ENCODE measurements around the gene PORCN.

PORCN gene

GRCh38 chrX:48508400-48509244, at the start of gene PORCN:
TSS of gene PORCN (plus strand) at chrX:48508992. CDS start at chrX:48509821, 829 bp downstream.
- DNase-seq (ENCODE audit: low read depth): peak; percentile 44

- DNase-seq (ENCODE audit: low read depth): no peak
Observed at GRCh38 chrX:48459483-48459882, 49.3 kb upstream of the PORCN start.

- DNase-seq (ENCODE audit: low read depth): no peak
Observed at GRCh38 chrX:48460031-48460430, 48.8 kb upstream of the PORCN start.

GRCh38 chrX:48460606-48461005, 48.2 kb upstream of the PORCN start:
- DNase-seq (ENCODE audit: low read depth): no peak

DNA sequence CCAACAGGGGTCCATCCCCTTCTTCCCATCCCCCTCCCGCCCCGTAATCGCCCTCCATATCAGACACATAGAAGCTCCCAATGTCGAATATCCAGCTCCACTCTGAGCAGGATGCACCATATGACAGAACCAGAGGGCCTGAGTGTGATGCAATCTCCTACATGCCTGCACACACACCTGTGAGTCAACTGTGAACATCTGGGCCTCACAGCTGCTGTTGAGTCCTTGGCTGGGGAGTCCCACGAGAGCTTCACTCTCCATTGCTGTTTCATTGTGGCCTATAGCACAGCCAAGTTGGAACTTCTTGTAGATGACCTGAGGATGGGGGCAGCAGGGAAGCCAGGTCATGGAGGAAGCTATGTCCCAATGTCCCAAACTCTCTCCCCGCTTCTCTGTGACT, 47.0 kb upstream of the PORCN start:
- no peak for DNase-seq (ENCODE audit: low read depth)

DNA sequence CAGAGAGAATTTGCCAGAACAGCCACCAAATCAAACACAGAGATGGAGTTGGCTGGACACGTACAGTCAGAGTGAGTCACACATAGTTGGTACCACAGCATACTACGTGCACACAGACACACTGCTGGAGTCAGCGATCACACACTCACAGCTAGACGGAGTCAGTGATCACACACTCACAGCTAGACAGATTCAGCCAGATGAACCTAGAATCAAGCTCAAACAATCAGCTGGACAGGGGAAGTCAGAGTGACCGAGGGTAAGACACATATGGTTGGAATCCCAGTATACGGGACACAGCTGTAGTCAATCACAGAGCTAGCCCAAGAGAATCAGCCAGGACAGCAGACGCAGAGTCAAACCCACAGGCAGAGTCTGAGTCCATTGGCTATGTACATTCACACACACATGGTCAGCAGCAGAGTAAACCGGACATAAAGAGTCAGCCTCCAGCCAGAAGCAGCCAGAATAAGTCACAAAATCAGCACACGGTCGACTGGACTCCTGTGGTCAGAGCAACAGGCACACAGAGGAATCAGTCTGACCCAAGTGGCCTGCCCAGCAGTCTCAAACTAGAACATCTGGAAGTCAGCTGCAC, 43.4 kb upstream of the PORCN start:
- no peak for DNase-seq (ENCODE audit: low read depth)

GRCh38 chrX:48466696-48467095, 42.1 kb upstream of the PORCN start:
- no peak for DNase-seq (ENCODE audit: low read depth)

- DNase-seq (ENCODE audit: low read depth): no peak
Observed at GRCh38 chrX:48467281-48467761, 41.5 kb upstream of the PORCN start.

GRCh38 chrX:48468247-48468671, 40.5 kb upstream of the PORCN start:
- no peak for DNase-seq (ENCODE audit: low read depth)

GRCh38 chrX:48468693-48469691, 39.8 kb upstream of the PORCN start:
- DNase-seq (ENCODE audit: low read depth): peak; percentile 12

DNA sequence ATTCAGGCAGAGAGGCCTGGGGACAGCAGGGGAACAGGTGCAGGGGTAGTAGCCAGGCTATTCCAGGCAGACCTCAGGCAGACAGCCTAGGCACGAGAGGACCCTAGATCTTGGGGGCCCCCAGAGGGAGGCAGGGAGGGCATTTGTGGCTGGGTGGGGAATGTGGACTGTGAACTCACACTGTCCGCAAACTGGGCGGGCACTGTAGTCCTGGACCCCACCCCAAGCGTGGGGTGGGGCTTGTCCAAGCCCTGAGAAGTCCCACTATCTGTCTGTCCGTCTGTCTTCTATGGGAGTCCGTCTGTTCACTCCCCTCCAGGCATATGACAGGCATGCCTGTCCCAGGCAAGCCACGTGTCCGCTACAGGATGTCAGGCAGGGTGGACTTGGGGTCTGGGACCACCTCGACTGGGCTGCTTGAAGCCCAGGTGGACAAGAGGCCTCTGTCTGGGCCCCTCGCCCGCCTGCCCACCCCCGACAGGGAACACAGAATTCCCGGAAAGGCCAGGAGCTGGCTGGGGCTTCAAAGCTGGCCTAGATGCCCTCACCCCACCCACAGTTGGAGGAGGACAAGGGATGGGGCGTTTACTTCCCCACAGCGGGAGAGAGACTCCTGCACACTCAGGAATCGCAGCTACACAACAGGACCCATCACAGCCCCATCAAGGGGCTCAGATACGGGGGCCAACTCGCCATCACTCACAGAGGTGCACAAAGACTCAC, 38.5 kb upstream of the PORCN start, which contains the start of gene SLC38A5:
Gene SLC38A5, minus strand, starts transcription at position 151 of the 723 bp plus-strand sequence. CDS start 2,336 bp downstream, outside the sequence.
- DNase-seq (ENCODE audit: low read depth): no peak

- no peak for DNase-seq (ENCODE audit: low read depth)
Observed at GRCh38 chrX:48470833-48471118, 38.0 kb upstream of the PORCN start.

GRCh38 chrX:48471504-48471903, 37.3 kb upstream of the PORCN start:
- DNase-seq (ENCODE audit: low read depth): no peak

DNA sequence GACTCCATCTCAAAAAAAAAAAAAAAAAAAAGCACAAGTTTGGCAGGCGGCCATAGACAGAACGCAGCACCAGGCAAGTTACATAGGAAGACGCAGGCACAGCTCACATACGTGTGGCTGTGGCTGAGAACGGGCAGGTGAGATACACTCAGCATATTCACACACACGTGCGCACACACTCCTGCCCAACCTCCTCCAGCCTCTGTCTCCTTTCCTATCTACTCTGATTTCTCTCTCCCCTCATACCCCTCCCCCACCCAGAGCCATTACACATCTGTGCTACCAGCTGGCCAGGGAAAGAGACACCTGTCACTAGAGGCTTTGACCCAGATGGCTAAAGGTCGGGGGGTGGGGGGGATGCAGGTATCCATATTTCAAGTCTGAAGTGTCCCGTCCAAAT, 36.6 kb upstream of the PORCN start:
- no peak for DNase-seq (ENCODE audit: low read depth)

- DNase-seq (ENCODE audit: low read depth): no peak
Observed at GRCh38 chrX:48472851-48473703, 35.7 kb upstream of the PORCN start.

- DNase-seq (ENCODE audit: low read depth): no peak
Observed at GRCh38 chrX:48473704-48473990, 35.1 kb upstream of the PORCN start.

- no peak for DNase-seq (ENCODE audit: low read depth)
Observed at GRCh38 chrX:48474127-48474526, 34.7 kb upstream of the PORCN start.

- no peak for DNase-seq (ENCODE audit: low read depth)
Observed at GRCh38 chrX:48474581-48474980, 34.2 kb upstream of the PORCN start.

- DNase-seq (ENCODE audit: low read depth): no peak
Observed at GRCh38 chrX:48475296-48475695, 33.5 kb upstream of the PORCN start.

GRCh38 chrX:48475774-48476577, 32.8 kb upstream of the PORCN start, which contains the start of gene FTSJ1:
TSS of gene FTSJ1 (plus strand) at chrX:48476199. CDS start at chrX:48478048, 1,849 bp downstream.
- DNase-seq (ENCODE audit: low read depth): peak; percentile 39
